Ascending aorta (tissue), 2 donors: Measurements from ENCODE around the gene CRTC1. TPM values are rescaled to one million over a fixed set of nuclear protein-coding genes. Genes with fewer than 3 reads are reported as not detected.
A peak's percentile ranks its signal among the peaks of the same experiment; 100 is the strongest.

Experiments
- DNase-seq, 2 donors: peaks; one replicate each; pipeline ENCODE4 v3.0.0-alpha.2; 2019; ENCODE audit warnings: low spot score in 2 of 2
- H3K27ac ChIP-seq, 2 donors: fragments of 200-600 bp; sonication (generic); one replicate each; pipeline ENCODE4 v1.5.1; 2016 to 2017; ENCODE audit warnings: mild to moderate bottlenecking in 1 of 2
- H3K27me3 ChIP-seq: fragments of 200-600 bp; sonication (generic); one replicate; pipeline ENCODE4 v1.5.1; 2017
- H3K36me3 ChIP-seq, 2 donors: fragments of 200-600 bp; sonication (generic); one replicate each; pipeline ENCODE4 v1.5.1; 2016
- H3K4me1 ChIP-seq, 2 donors: fragments of 200-600 bp; sonication (generic); one replicate each; pipeline ENCODE4 v1.5.1; 2016 to 2017; ENCODE audit warnings: mild to moderate bottlenecking in 1 of 2
- H3K4me3 ChIP-seq, 2 donors: fragments of 200-600 bp; sonication (generic); one replicate each; pipeline ENCODE4 v1.5.1; 2016 to 2017; ENCODE audit warnings: mild to moderate bottlenecking in 1 of 2
- H3K9me3 ChIP-seq, 2 donors: fragments of 200-600 bp; sonication (generic); one replicate each; pipeline ENCODE4 v1.5.1; 2016
- CTCF ChIP-seq, 3 experiments: fragments of 200-600 bp in 2 of 3; fragments of 450-650 bp in 1 of 3; sonication (generic) in 2 of 3; IDR thresholded peaks; one replicate each; pipeline ENCODE4 v1.5.1; 2016 to 2019; ENCODE audit warnings: antibody characterized with exemption in 3 of 3, mild to moderate bottlenecking in 1 of 3, moderate library complexity in 1 of 3
- intact Hi-C: fragments of 100-400 bp; cut with DNase I; formaldehyde crosslinking; loops from one replicate; pipeline ENCODE4 v1.15.1; 2023
- total RNA-seq: library from RNA; depleted of rRNA; stranded (reverse); fragments of >200 nt; gene quantifications from one replicate; pipeline ENCODE4 v1.1.0, GENCODE V29; 2016

Gene CRTC1
- total RNA-seq, 1 donor from 2014 or later = 10.0 TPM

GRCh38 chr19:18669883-18670282 is 13.6 kb upstream of the CRTC1 start:
- no peaks in the 10 kb centered on the region for H3K9me3 ChIP-seq
- no peak for TF ChIP-seq CTCF (IDR thresholded peaks at IDR 0.05)
- no peak overlapping the region for H3K4me3 ChIP-seq
- no peak overlapping the region for H3K27ac ChIP-seq
- peaks cover 26 to 33% of the 10 kb centered on the region in 2 donors for H3K36me3 ChIP-seq
- H3K4me1 ChIP-seq = peaks cover 5 to 29% of the 10 kb centered on the region in 2 donors
- DNase-seq = no peak
- no peaks in the 10 kb centered on the region for H3K27me3 ChIP-seq
- intact Hi-C loops = loop anchor here (1.0 to 10.0 kb wide), 2 partner anchors 10 to 215 kb away; no protein-coding TSS in a partner anchor

GRCh38 chr19:18670312-18670711 is 13.2 kb upstream of the CRTC1 start:
- H3K4me1 ChIP-seq = peaks cover 5 to 29% of the 10 kb centered on the region in 2 donors

GRCh38 chr19:18671303-18672043 is 12.0 kb upstream of the CRTC1 start:
- Histone ChIP-seq H3K27me3 (no peaks in the 10 kb centered on the region), H3K4me3 (no peak overlapping the region), H3K4me1 (peaks cover 5 to 19% of the 10 kb centered on the region in 2 donors), H3K36me3 (peaks cover 23 to 33% of the 10 kb centered on the region in 2 donors), H3K27ac (peak overlapping the region; percentile 50 to 59), H3K9me3 (no peaks in the 10 kb centered on the region)
- DNase-seq = no peak
- TF ChIP-seq CTCF (IDR thresholded peaks at IDR 0.05) = no peak
- intact Hi-C loops = loop anchor here (1.0 to 2.0 kb wide), 2 partner anchors 22 to 77 kb away; no protein-coding TSS in a partner anchor

More at GRCh38 chr19:18670312-18670711, 13.2 kb upstream of the CRTC1 start:
- H3K9me3 ChIP-seq = no peaks in the 10 kb centered on the region
- intact Hi-C loops = no loop called here
- no peak overlapping the region for H3K4me3 ChIP-seq
- peaks cover 25 to 33% of the 10 kb centered on the region in 2 donors for H3K36me3 ChIP-seq
- H3K27ac ChIP-seq = peak overlapping the region in 1 of 2 donors; percentile 53
- no peaks in the 10 kb centered on the region for H3K27me3 ChIP-seq
- DNase-seq = no peak
- no peak for TF ChIP-seq CTCF (IDR thresholded peaks at IDR 0.05)

GRCh38 chr19:18672044-18672451 is 11.4 kb upstream of the CRTC1 start:
- H3K36me3 ChIP-seq = peaks cover 23 to 33% of the 10 kb centered on the region in 2 donors
- intact Hi-C loops = loop anchor here (1.0 to 2.0 kb wide), 2 partner anchors 23 to 77 kb away; no protein-coding TSS in a partner anchor
- no peaks in the 10 kb centered on the region for H3K27me3 ChIP-seq
- H3K9me3 ChIP-seq = no peaks in the 10 kb centered on the region
- peak overlapping the region in 1 of 2 donors; percentile 38 for H3K4me3 ChIP-seq
- no peak for DNase-seq
- peak overlapping the region; percentile 50 to 59 for H3K27ac ChIP-seq
- no peak for TF ChIP-seq CTCF (IDR thresholded peaks at IDR 0.05)
- peaks cover 5 to 15% of the 10 kb centered on the region in 2 donors for H3K4me1 ChIP-seq

- H3K27ac ChIP-seq = peak overlapping the region; percentile 50 to 59
- intact Hi-C loops = loop anchor here (1.0 to 2.0 kb wide), 2 partner anchors 23 to 78 kb away; no protein-coding TSS in a partner anchor
- H3K4me1 ChIP-seq = peaks cover 5 to 18% of the 10 kb centered on the region in 2 donors
- no peak for DNase-seq
- H3K36me3 ChIP-seq = peaks cover 18 to 27% of the 10 kb centered on the region in 2 donors
- TF ChIP-seq CTCF (IDR thresholded peaks at IDR 0.05) = peak; percentile 23 to 48 (median 25)
- H3K9me3 ChIP-seq = no peaks in the 10 kb centered on the region
- H3K27me3 ChIP-seq = no peaks in the 10 kb centered on the region
- H3K4me3 ChIP-seq = peak overlapping the region in 1 of 2 donors; percentile 38
Measured at GRCh38 chr19:18672606-18673337, 10.7 kb upstream of the CRTC1 start.
